ENCODE measurements around the gene UQCC5.

Gene UQCC5

DNA sequence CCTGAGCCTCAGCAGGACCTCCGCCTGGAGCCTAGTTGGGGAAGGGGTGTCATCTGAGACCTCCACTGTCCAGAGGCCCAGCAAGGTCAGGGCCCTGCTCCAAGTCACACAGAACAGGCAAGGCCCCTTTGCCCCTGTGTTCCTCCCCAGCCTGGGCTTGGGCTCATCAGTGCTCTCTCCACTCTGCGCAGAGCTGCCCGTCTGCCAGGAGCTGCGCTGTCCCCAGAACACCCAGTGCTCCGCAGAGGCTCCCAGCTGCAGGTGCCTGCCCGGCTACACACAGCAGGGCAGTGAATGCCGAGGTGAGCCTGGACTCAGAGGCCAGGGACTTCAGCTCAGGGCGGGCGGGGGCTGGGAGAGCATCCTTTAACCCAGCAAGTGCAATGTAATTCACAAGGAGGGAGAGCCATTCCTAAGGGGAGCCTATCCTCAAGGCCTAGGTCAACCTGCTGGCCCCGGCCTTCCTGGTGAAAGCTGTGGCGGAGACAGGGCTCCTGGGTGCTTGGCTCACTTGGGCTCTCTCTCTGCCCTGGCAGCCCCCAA, 33.5 kb upstream of the UQCC5 start:
- Histone ChIP-seq H3K27ac (no peak overlapping the region), H3K27me3 (replicated peaks) (no peaks in the 10 kb centered on the region), H3K36me3 (replicated peaks) (no peaks in the 10 kb centered on the region), H3K4me3 (ENCODE audit: low read depth, low read length) (no peak overlapping the region)
- in situ Hi-C loops (cut with HindIII; ENCODE audit: low pct_ligation_motif_present, low sequenced_read_pairs), result no loop called here
- TF ChIP-seq CTCF (IDR thresholded peaks at IDR 0.05; ENCODE audit: low read depth, low read length, missing control alignments), result no peak
- DNase-seq, result no peak

GRCh38 chr3:52503788-52504424, 32.5 kb upstream of the UQCC5 start:
- no peak overlapping the region for H3K4me3 ChIP-seq (ENCODE audit: low read depth, low read length)
- DNase-seq, result no peak
- in situ Hi-C loops (cut with HindIII; ENCODE audit: low pct_ligation_motif_present, low sequenced_read_pairs), result no loop called here
- H3K36me3 ChIP-seq (replicated peaks), result no peaks in the 10 kb centered on the region
- no peak for TF ChIP-seq CTCF (IDR thresholded peaks at IDR 0.05; ENCODE audit: low read depth, low read length, missing control alignments)
- no peak overlapping the region for H3K27ac ChIP-seq
- no peaks in the 10 kb centered on the region for H3K27me3 ChIP-seq (replicated peaks)

DNA sequence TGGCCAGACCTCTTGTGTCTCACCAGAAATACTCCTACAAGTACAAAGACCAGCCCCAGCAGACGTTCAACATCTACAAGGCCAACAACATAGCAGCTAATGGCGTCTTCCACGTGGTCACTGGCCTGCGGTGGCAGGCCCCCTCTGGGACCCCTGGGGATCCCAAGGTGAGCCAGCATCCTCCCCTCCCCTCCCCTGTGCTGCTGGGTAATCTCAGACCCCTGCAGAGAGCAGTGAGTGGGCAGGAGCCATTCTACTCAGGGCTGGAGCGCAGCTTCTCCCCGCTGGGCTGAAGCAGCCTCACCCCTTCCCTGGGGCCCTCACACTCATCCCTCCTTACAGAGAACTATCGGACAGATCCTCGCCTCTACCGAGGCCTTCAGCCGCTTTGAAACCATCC, 31.4 kb upstream of the UQCC5 start:
- in situ Hi-C loops (cut with HindIII; ENCODE audit: low pct_ligation_motif_present, low sequenced_read_pairs), result no loop called here
- no peak for TF ChIP-seq CTCF (IDR thresholded peaks at IDR 0.05; ENCODE audit: low read depth, low read length, missing control alignments)
- no peaks in the 10 kb centered on the region for H3K27me3 ChIP-seq (replicated peaks)
- DNase-seq, result no peak
- no peak overlapping the region for H3K27ac ChIP-seq
- no peaks in the 10 kb centered on the region for H3K36me3 ChIP-seq (replicated peaks)
- H3K4me3 ChIP-seq (ENCODE audit: low read depth, low read length), result no peak overlapping the region

DNA sequence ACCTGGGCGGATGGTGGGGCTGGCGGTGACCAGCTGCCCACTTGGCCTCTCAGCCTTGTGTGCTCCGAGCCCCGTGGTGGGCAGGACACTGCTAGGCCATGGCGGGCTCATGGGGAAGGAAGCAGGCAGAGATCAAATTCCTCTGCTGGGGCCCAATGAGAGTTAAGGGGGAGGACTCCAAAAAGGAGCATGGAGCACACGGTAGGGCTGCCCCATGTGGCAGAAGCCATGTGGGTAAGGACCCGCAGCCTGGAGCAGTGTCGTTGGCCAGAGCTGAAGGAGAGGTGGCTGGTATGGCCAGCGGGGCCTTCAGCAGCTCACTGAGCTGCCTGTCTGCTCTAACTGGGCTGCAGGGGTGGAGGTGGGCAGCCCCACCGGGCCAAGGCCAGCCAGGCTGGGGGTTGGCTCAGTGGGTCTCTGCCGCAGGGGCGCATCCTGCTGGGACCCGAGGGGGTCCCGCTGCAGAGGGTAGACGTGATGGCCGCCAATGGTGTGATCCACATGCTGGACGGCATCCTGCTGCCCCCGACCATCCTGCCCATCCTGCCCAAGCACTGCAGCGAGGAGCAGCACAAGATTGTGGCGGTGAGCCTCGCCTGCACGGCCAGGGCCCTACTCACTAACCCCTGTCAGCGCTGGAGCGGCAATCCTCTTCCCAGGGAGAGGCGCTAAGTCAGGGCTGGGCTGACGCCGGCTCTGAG, 30.0 kb upstream of the UQCC5 start:
- in situ Hi-C loops (cut with HindIII; ENCODE audit: low pct_ligation_motif_present, low sequenced_read_pairs), result no loop called here
- no peak for TF ChIP-seq CTCF (IDR thresholded peaks at IDR 0.05; ENCODE audit: low read depth, low read length, missing control alignments)
- H3K4me3 ChIP-seq (ENCODE audit: low read depth, low read length), result no peak overlapping the region
- no peak overlapping the region for H3K27ac ChIP-seq
- no peak for DNase-seq
- H3K27me3 ChIP-seq (replicated peaks), result no peaks in the 10 kb centered on the region
- H3K36me3 ChIP-seq (replicated peaks), result no peaks in the 10 kb centered on the region

DNA sequence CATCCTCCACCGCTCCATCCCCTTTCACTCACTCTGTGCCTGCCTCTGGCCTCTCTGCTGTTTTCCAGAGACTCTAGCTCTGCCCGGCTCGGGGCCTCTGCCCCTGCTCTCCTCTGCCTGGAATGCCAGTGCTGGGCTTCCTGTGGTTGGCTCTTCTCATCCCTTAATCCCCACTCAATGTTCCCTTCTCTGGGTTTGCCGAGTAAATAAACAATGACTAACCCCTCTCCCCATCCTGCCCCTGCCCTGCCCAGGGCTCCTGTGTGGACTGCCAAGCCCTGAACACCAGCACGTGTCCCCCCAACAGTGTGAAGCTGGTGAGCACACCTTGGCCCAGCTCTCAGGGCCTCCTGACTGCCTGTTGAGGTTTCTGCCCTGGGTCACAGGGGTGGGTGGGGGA, 29.0 kb upstream of the UQCC5 start:
- H3K27ac ChIP-seq, result no peak overlapping the region
- no peak for TF ChIP-seq CTCF (IDR thresholded peaks at IDR 0.05; ENCODE audit: low read depth, low read length, missing control alignments)
- in situ Hi-C loops (cut with HindIII; ENCODE audit: low pct_ligation_motif_present, low sequenced_read_pairs), result no loop called here
- no peak overlapping the region for H3K4me3 ChIP-seq (ENCODE audit: low read depth, low read length)
- H3K36me3 ChIP-seq (replicated peaks), result no peaks in the 10 kb centered on the region
- H3K27me3 ChIP-seq (replicated peaks), result no peaks in the 10 kb centered on the region
- DNase-seq, result no peak
